ENCODE results near the gene TMEM97.

- TF ChIP-seq GABPA (IDR thresholded peaks at IDR 0.05; ENCODE audit: low read depth) = no peak
- TF ChIP-seq CTCF (IDR thresholded peaks at IDR 0.05; ENCODE audit: insufficient read depth, low read length) = no peak
- TF ChIP-seq REST (IDR thresholded peaks at IDR 0.05; ENCODE audit: insufficient replicate concordance, low read depth) = no peak
These were observed 45.0 kb downstream of the TMEM97 start for GRCh38 chr17:28363776-28364650.

All from HL-60 (cell line).